ENCODE data around the gene FAM98C.

DNA sequence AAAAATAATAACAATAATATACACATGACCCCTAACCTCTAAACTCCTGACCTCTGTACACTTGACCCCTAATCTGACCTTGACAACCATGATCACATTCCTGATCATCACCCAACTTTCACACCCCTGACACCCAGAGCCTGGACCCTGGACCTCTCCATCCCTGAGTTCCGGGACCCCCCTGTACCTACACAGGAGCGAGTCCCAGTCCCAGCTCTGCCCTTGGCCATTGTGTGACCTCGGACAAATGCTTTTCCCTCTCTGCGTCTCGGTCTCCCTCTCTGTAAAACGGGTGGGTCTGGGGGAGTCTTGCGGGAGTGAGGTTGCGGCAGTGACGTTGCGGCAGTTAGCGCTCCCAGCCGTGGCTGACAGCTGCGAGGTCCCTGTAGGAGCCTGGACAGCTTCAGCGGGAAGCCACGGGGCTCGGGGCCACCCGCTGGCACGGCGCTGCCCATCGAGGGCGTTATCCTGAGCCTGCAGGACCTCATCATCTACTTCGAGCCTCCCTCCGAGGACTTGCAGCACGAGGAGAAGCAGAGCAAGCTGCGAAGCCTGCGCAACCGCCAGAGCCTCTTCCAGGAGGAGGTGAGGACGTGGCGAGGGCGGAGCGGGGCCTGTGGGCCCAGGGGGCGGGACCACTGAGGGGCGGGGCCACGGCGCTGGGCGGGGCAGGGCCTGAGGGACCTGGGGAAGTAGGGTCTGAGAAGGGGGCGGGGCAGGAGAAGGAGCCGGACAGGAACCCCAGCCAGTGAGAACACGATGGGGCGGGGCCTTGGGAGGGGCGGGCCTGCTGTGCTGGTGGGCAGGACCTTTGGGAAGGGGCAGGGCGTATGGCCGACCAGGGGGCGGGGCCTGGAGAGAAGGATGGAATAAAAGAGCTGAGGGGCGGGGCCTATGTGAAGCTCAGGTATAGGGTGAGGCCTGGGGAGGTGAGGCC lies 49.8 kb downstream of the FAM98C start:
- TF ChIP-seq CTCF (conservative IDR thresholded peaks at IDR 0.05; ENCODE audit: low read length) (no peak), EZH2phosphoT487 (IDR thresholded peaks at IDR 0.05; ENCODE audit: borderline replicate concordance, low read depth, low read length) (no peak)

Data from OCI-LY7 (cell line).